KG1 (cell line): ENCODE measurements around the gene PDIA2.
"Not testable (repeated sequence)": the region's sequence is repeated elsewhere in the genome, so short reads cannot be mapped to it uniquely, and the experiment has no call there.

Experiments
- DNase-seq: peaks from one replicate; lab custom pipeline; 2025; lab: John Stamatoyannopoulos, UW

The PDIA2 gene

GRCh38 chr16:263944-264343, 19.0 kb upstream of the PDIA2 start:
- DNase-seq = no peak

GRCh38 chr16:264440-264951, 18.5 kb upstream of the PDIA2 start:
- no peak for DNase-seq

DNA sequence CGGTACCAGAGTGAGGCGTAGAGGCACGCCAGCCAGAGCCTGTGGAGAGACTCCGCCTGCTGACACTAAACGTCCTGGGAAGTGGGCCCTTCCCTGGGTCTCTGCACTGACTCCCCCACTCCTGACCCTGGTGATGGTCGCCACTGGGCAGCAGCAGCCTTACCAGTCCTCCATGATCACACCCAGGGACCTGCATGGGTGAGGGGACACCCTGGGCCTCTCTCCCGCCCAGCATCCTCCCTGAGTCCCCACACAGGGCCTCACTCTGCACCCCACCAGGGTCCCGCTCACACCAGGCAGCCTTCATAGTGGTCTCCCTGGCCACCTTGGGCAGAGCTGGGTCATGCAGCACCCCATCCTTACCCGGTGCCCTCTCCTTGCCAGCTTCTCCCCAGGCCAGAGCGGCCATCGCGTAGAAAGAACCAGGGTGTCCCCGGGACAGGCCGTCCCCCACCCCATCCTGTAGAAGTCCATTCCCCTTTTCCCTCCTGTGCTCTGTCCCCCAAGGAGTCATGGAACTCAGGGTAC, 17.9 kb upstream of the PDIA2 start:
- DNase-seq = no peak

GRCh38 chr16:265711-266110, 17.3 kb upstream of the PDIA2 start:
- DNase-seq = no peak

DNA sequence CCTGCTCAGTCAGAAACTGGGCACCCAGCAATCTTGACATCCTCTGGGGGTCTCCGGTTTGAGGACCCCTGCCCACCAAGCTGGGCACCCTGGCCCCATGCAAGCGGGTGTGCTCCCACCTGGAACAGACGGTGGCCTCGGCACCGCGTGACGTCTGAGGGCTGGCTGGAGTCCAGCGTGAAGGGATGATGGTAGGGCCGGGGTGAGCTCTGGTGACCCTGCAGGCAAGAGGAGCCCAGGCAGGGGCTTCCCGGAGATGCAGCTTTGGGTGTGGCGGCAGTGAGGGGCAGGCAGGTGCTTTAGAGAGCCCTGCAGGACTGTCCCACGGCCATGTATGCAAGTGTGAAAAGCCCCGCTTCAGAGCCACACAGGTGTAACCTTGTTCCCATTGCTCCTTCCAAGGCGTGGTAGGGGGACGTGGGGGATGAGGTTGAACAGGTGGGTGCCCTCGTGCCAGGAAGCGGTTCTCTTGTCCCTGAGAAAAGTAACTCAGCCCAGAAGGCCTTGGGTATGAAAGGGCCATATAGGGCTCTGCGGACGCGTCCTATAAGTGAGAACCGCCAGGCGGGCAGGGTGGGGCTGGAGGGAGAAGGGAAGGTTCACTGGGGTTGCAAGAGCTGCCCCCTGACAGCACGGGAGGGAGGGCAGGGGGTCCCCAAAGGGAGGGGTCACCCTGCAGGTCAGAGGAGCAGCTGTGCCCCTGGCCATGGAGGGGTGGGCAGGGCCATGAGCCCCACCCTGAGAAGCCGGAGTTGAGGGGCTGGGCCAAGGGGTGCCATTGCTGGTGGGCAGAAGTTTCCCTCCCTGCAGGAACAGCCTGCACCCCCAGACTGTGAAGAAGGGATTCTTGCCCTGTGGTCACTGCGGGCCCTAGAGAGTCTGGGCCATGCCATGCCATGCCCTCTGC, 16.5 kb upstream of the PDIA2 start:
- DNase-seq = no peak

- DNase-seq = not testable (repeated sequence)
Observed at GRCh38 chr16:267562-267961, 15.4 kb upstream of the PDIA2 start.

GRCh38 chr16:268141-269053, 14.6 kb upstream of the PDIA2 start:
- DNase-seq = no peak

- DNase-seq = no peak
Observed at GRCh38 chr16:269061-269796, 13.7 kb upstream of the PDIA2 start.

- no peak for DNase-seq
Observed at GRCh38 chr16:270381-271255, 12.3 kb upstream of the PDIA2 start.

DNA sequence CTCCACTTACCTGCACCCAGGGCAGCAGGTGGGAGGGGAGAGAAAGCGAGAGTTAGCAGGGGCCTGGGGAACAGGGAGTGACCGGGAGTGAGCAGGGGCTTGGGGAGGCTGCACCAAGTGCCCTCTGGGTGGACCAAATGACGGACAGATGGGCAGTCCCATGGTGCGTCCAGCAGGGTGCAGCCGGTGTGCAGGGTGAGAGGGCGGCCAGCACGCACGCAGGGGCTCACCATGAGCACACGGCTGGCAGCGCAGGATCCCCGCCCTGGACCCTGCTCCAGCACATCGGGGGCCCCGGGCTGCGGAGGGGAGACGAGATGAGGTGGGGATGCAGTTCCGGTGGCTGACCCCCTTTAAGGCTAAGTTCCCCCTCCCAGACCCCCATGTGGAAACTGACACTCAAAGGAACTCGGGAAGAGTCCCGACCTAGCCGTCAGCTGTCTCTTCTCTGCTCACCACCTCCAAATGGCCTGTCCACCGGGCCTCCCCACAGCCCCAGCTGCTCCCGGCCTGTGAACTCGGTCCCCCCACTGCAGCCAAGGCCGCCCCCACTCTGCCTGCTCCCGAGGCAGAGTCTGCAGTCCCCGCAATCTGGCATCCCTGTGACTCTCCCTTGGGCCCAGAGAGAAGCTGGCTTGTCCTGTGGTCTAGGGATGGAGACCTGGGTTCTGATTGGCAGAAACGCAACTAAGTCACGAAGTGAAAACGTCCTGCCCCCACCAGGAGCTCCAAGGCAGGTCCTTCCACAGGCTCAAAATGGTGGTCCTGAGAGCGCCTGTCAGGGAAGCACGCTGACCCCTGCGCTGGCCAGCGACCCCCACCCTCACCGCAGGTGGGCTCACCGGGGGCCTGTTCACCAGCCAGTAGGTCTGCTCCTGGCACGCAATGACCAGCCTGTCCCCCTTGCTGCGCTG, 10.1 kb upstream of the PDIA2 start:
- DNase-seq = no peak

DNA sequence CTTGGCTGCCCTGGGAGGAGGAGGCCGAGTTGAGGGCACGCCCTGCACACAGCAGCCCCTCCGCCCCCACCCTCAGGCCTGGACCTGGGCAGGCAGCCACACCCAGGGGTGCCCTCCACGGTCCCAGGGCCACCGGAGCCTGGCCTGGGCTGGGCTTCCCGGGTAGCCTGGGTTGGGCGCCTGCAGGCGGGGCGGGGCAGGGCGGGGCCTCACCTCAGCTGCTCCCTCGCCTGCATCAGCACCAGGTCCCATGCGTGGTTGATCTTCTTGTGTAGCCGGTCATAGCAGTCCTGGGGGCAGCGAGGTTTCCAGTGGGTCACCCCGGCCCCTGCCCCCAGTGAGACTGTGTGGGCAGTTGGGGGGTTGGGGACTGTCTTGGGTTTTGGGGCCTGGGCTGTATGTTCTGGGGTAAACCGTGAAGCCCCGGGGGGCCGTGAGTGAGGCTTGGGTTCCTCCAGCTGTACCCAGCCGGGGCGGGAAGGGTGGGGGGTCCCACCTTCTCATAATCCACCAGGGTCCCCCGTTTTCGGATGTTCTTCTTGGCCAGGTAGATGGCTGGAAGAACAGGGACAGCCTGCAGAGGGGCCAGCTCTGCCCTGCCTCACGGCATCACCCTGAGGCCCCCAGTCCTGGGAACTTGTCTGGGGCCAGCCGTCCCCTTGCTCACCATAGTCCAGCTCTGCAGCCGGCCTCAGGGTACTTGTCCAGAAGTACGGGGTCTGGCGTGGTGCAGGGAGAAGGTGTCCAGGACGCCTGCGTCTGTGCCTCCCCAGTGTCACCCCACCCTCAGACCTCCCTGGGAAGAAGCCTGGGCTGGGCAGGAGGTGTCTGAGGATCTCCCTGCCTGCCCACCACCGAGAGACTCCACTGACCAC, 9.2 kb upstream of the PDIA2 start:
- no peak for DNase-seq

DNA sequence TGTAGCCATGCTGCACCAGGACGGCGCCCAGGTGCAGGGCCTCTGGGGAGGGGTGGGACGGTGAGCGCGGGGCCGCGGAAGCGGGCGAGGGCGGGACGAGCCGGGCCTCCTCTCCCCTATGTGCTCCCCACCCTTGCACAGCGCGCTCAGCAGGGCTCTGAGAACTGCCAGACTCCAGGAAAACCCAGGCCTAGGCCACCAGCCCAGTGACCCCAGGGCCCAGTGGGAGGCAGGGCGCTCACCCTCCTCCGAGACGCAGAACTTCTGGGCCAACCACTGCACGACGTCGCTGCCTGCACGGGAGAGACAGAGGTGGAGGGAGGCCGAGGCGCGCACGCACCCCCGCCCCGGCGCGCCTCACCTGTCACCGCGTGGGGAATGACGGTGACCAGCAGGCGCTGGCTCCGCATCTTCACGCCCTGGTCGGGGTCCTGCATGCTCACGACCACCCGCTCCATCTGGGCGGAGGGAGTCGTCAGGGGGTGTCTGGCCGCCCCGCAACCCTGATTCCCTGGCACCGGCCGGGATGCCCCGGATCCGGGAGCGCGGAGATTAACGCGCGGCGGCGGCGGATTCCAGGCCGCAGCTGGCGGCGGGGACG, 7.8 kb upstream of the PDIA2 start:
- DNase-seq = no peak

DNA sequence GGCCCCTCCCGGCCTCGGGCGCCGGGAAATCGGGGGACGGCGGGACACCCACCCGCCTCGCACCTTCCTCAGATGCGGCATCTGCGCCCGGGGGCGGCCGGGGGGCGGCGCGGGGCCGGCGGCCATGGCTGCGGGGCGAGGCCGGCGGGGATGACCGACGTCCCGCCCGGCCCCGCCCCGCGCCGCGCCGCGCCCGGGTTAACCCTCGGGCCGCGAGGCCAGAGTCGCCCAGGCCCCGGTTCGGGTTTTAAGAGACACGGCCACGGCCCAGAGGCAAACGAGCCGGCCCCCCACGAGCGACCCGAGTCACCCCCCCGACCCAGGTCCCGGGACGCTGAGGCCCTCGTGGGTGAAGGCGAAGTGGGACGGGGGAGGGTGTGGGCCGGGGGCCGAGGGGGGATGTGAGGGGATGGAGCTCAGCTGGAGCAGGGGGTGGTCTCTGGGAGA, 7.2 kb upstream of the PDIA2 start, which contains the start of gene RGS11:
TSS of gene RGS11 (minus strand) at position 159 of the 447 bp plus-strand sequence. CDS start at position 126, 33 bp downstream.
- DNase-seq = no peak

- no peak for DNase-seq
Observed at GRCh38 chr16:276426-277077, 6.4 kb upstream of the PDIA2 start.

GRCh38 chr16:278863-279366, 4.0 kb upstream of the PDIA2 start:
- DNase-seq = no peak

DNA sequence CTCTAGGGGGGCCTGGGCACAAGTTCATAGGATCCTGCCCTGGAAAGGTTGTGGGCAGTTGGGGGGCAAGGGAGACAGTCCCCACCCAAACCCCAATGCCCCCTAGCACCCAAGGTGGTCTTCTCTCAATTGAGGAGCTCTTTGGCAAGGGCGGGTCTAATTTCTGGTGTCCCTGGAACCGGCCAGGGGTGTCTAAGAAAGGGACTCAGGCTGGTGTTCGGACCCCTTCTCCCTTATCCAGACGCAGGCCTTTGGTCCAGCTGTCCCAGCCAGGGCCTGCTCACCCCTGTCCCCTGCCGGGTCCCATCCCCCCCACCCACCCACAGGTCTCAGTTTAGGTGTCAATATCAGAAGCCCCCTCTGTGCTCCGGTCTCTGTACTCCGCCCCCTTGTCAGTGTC, 3.4 kb upstream of the PDIA2 start:
- no peak for DNase-seq

DNA sequence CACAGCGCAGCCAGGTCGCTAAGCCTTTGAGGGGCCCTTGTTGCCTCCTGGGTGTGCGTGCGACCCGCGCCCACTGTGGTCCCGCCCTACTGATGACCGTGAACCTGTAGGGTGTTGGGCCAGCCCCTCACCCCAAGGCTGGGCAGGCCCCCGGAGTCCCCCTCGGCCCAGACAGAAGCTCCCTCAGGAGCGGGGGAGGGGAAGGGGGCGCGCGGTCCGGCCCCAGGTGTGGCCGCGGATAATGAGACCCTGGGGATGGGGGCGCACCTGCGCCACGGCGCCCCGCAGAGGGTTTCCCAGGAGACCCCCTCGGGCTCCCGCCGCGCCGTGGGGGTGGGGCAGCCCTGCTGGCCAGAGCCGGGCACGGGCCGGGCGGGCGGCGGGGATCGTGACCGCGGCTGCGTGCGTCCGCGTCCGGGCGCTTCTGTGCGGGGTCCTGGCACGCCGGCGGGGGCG, 2.9 kb upstream of the PDIA2 start:
- DNase-seq = no peak
